SK-N-SH (cell line): ENCODE data around the gene PI4K2A. TPM values are rescaled to one million over a fixed set of nuclear protein-coding genes. Genes with fewer than 3 reads are reported as not detected.

Experiments
- CTCF ChIA-PET: fragments of 300-600, 350-600 bp; formaldehyde crosslinking; extraction: SDS; loops from one replicate; lab custom pipeline; 2021; lab: Yijun Ruan, JAX
- POLR2A ChIA-PET: fragments of 350-600 bp; sonication (Branson Sonifier 250); formaldehyde crosslinking; extraction: SDS; loops from one replicate; lab custom pipeline; 2020; ENCODE audit warnings: antibody characterized with exemption, inconsistent platforms; lab: Yijun Ruan, JAX
- DNase-seq: peaks from one replicate; pipeline ENCODE4 v3.0.0; 2012
- H2AFZ ChIP-seq: fragments of 200-600 bp; sonication (generic); 2 replicates; pipeline ENCODE4 v1.8.1; 2016; ENCODE audit warnings: antibody characterized with exemption, mild to moderate bottlenecking, low read depth
- H3F3A ChIP-seq: fragments of 200-600 bp; sonication (generic); replicated peaks from 2 replicates; pipeline ENCODE3; 2016; ENCODE audit warnings: antibody characterized with exemption, mild to moderate bottlenecking; ENCODE audit not compliant: insufficient read depth
- H3K27ac ChIP-seq, 2 experiments: fragments of 200-500 bp in 1 of 2; fragments of 200-600 bp in 1 of 2; sonication (Bioruptor generic) in 1 of 2; sonication (generic), shearing (Covaris generic) in 1 of 2; 2 replicates each; pipeline versions ENCODE4 v1.5.1 to v1.6.1; 2014 to 2016; ENCODE audit warnings: low read depth in 2 of 2, inconsistent platforms in 1 of 2, low read length in 1 of 2, mild to moderate bottlenecking in 1 of 2, mixed read lengths in 1 of 2
- H3K27me3 ChIP-seq: fragments of 200-600 bp; sonication (generic), shearing (Covaris generic); 2 replicates; pipeline ENCODE4 v1.6.1; 2016; ENCODE audit warnings: mixed run types; ENCODE audit not compliant: insufficient read depth
- H3K36me3 ChIP-seq, 2 experiments: fragments of 200-500 bp in 1 of 2; fragments of 200-600 bp in 1 of 2; sonication (Bioruptor generic) in 1 of 2; sonication (generic) in 1 of 2; replicated peaks in 1 of 2; 2 replicates each; pipeline versions ENCODE3 to v1.5.1; 2014 to 2016; ENCODE audit warnings: low read length in 1 of 2, mild to moderate bottlenecking in 1 of 2; ENCODE audit not compliant: insufficient read depth in 2 of 2, control insufficient read depth in 1 of 2
- H3K4me1 ChIP-seq, 2 experiments: fragments of 200-500 bp in 1 of 2; fragments of 200-600 bp in 1 of 2; sonication (Bioruptor generic) in 1 of 2; sonication (generic), shearing (Covaris generic) in 1 of 2; 2 replicates each; pipeline versions ENCODE4 v1.5.1 to v1.6.1; 2014 to 2016; ENCODE audit warnings: low read depth in 1 of 2, low read length in 1 of 2, mixed run types in 1 of 2; ENCODE audit not compliant: insufficient read depth in 2 of 2, control insufficient read depth in 1 of 2
- H3K4me2 ChIP-seq: fragments of 200-600 bp; sonication (generic), shearing (Covaris generic); 2 replicates; pipeline ENCODE4 v1.6.1; 2017; ENCODE audit warnings: mixed run types
- H3K4me3 ChIP-seq, 2 experiments: fragments of 200-500 bp in 1 of 2; fragments of 200-600 bp in 1 of 2; sonication (Bioruptor generic) in 1 of 2; sonication (generic), shearing (Covaris generic) in 1 of 2; 2 replicates each; pipeline versions ENCODE4 v1.5.1 to v1.8.1; 2014 to 2016; ENCODE audit warnings: low read depth in 2 of 2, inconsistent platforms in 1 of 2, low read length in 1 of 2, mild to moderate bottlenecking in 1 of 2, mixed read lengths in 1 of 2, moderate library complexity in 1 of 2
- H3K79me2 ChIP-seq: fragments of 200-600 bp; sonication (generic); 2 replicates; pipeline ENCODE4 v1.8.1; 2017; ENCODE audit warnings: mild to moderate bottlenecking; ENCODE audit not compliant: insufficient read depth
- H3K9ac ChIP-seq: fragments of 200-600 bp; sonication (generic); 2 replicates; pipeline ENCODE4 v1.6.1; 2017; ENCODE audit warnings: mixed run types
- H3K9me2 ChIP-seq: fragments of 200-600 bp; sonication (generic); 2 replicates; pipeline ENCODE4 v1.6.1; 2017; ENCODE audit warnings: mixed run types
- H3K9me3 ChIP-seq: fragments of 200-600 bp; sonication (generic); 2 replicates; pipeline ENCODE4 v1.6.1; 2017; ENCODE audit warnings: mixed run types, mild to moderate bottlenecking, moderate library complexity
- H4K20me1 ChIP-seq: fragments of 200-600 bp; sonication (generic); 2 replicates; pipeline ENCODE4 v1.6.1; 2017; ENCODE audit warnings: mild to moderate bottlenecking, mixed run types; ENCODE audit not compliant: insufficient read depth
- CHD2 ChIP-seq: fragments of 150-350 bp; IDR thresholded peaks from 2 replicates; pipeline ENCODE4 v1.6.1; 2018; ENCODE audit warnings: low read length; ENCODE audit not compliant: partially characterized antibody
- FOSL2 ChIP-seq: IDR thresholded peaks from 2 replicates; pipeline ENCODE4 v1.4.0; 2012; ENCODE audit warnings: low read depth, mild to moderate bottlenecking, moderate library complexity, borderline replicate concordance
- RAD21 ChIP-seq: IDR thresholded peaks from 2 replicates; pipeline ENCODE4 v1.6.1; 2012; ENCODE audit warnings: mild to moderate bottlenecking, low read length
- SIN3A ChIP-seq: IDR thresholded peaks from 2 replicates; pipeline ENCODE4 v1.6.1; 2012; ENCODE audit warnings: low read depth, mild to moderate bottlenecking, low read length, moderate library complexity, borderline replicate concordance
- TEAD4 ChIP-seq: IDR thresholded peaks from 2 replicates; pipeline ENCODE4 v1.4.0; 2012; ENCODE audit warnings: mild to moderate bottlenecking, borderline replicate concordance; ENCODE audit not compliant: insufficient read depth
- WGBS: methylation state at CpG from one replicate; pipeline ENCODE4 v1.1.6; 2017; ENCODE audit warnings: low lambda C conversion rate; 5-methylcytosine and 5-hydroxymethylcytosine counted together
- polyA plus RNA-seq, 3 experiments: library from polyadenylated mRNA; depleted of rRNA; stranded (reverse); fragments of >200 nt; gene quantifications; 2 replicates each; pipeline ENCODE4 v1.2.3, GENCODE V29; 2012
- TF ChIP-seq, protein P1 (sequence below): IDR thresholded peaks from 2 replicates; pipeline ENCODE4 v1.4.0; 2012; ENCODE audit warnings: low read depth
- TF ChIP-seq, protein P2 (sequence below): IDR thresholded peaks from 2 replicates; pipeline ENCODE4; 2012
- TF ChIP-seq, protein P3 (sequence below): fragments of 200-600 bp; sonication (generic); IDR thresholded peaks from 2 replicates; pipeline ENCODE4 v1.6.1; 2017; ENCODE audit warnings: antibody characterized with exemption, mild to moderate bottlenecking, moderate library complexity

PI4K2A gene
- polyA plus RNA-seq, 1 of the 3 experiments (the other 2 are of a cell fraction) = 23.8 TPM

DNA sequence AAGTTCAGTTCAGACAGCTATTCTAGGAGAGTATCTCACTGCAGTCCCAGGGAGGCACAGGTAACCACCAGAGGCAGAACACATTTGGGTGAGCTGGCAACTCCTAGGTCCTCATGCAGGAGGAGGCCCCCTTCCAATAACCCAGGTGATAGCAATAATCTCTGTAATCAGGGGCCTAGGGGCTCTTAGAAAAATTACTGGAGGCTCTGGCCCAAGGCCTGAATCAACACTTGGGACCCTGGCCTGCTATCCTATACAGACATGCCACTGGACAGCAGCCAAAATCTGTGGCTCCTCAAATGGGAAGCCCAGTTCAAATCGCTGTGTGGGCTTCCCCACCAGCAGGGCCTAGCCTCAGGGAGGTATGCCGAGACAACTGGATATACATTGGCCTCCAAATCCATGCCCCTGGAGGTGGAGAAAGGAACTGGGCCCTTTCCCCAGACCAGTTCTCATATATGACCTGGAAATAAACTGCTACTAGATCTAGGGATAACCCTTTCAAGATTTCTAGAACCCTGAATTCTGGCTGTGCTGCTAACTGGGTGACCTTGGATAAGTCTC, 45.0 kb downstream of the PI4K2A start:
- Histone ChIP-seq H3K9ac (peak overlapping the region; percentile 82; the same call in 1 of the 2 replicates), H3K9me3 (no peaks in the 10 kb centered on the region)
- POLR2A ChIA-PET = interaction anchor here (2.7 kb wide), 1 partner anchor 28 kb away, joined by 21 read pairs; the partner anchor contains the start of gene MARVELD1

DNA sequence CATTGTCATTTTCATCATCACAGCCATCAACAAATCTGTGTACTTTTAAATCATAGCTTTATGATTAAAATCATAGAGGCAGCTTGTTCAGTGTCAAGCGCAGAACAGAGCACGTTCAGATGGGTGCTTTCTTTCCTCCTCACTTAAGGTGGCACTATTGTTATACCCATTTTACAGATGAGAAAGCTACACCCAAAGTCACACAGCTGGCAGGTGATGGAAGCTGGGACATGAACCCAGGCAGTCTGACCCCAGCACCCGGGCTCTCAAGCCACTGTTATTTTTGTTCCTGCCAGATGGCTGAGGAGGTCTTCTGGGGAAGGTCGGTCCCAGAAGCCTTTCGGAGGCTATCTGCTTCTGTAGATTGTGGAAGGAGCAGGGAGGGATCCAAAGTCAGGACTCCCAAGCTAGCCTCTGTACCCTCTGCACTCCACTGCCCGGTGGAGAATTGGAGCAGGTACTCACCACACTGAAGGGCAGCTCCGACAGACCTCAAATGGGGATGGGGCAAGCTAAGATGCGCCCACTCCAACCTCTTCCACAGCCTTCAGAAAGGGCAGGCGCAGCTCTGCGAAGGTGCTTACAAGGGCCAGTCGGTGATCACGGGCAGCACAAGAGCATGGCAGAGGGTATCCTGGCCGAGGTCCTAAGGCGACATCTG, 46.0 kb downstream of the PI4K2A start:
- ChIA-PET CTCF (interaction anchor here (0.7 to 8.1 kb wide), 16 partner anchors 9 to 183 kb away, joined by 3 to 60 read pairs (median 4); partner anchors contain the start of genes ANKRD2 and ZFYVE27), POLR2A (interaction anchor here (0.8 to 2.7 kb wide), 6 partner anchors 11 to 61 kb away, joined by 3 to 21 read pairs (median 4); partner anchors contain the start of genes MARVELD1 and PI4K2A)
- TF ChIP-seq CHD2 (no peak), RAD21 (no peak), SIN3A (0 out of 2 replicates have a peak, but pooled peaks have one; percentile 6)
- TF ChIP-seq, protein P1, sequence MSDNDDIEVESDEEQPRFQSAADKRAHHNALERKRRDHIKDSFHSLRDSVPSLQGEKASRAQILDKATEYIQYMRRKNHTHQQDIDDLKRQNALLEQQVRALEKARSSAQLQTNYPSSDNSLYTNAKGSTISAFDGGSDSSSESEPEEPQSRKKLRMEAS = no peak
- no peaks in the 10 kb centered on the region for H3K27me3 ChIP-seq
- 21% methylated on average over 9 of the region's 14 CpGs for WGBS
- H3K36me3 ChIP-seq = no peaks in the 10 kb centered on the region
- H3K4me2 ChIP-seq = peak overlapping the region; percentile 97
- H4K20me1 ChIP-seq = no peaks in the 10 kb centered on the region
- no peak for DNase-seq
- H3K27ac ChIP-seq = peak overlapping the region; percentile 65 to 69; a peak in 2 of 4 replicates
- peak overlapping the region; percentile 71; the same call in 1 of the 2 replicates for H2AFZ ChIP-seq
- H3F3A ChIP-seq = peaks cover 21% of the 10 kb centered on the region
- peak overlapping the region; percentile 76 to 82 for H3K4me3 ChIP-seq
- peak overlapping the region; percentile 82 for H3K9ac ChIP-seq
- H3K9me3 ChIP-seq = no peaks in the 10 kb centered on the region
- H3K79me2 ChIP-seq = peaks cover 15% of the 10 kb centered on the region; the same call in 1 of the 2 replicates
- no peaks in the 10 kb centered on the region for H3K9me2 ChIP-seq
- peaks cover 32 to 33% of the 10 kb centered on the region in 2 experiments; a peak in 3 of 4 replicates for H3K4me1 ChIP-seq

More for the DNA sequence above, 45.0 kb downstream of the PI4K2A start:
- H3K4me3 ChIP-seq = peak overlapping the region in 1 of 2 experiments; percentile 16; a peak in 2 of 4 replicates
- H3K27me3 ChIP-seq = no peaks in the 10 kb centered on the region
- H2AFZ ChIP-seq = no peak overlapping the region
- peaks cover 21% of the 10 kb centered on the region for H3F3A ChIP-seq
- H3K79me2 ChIP-seq = peaks cover 15% of the 10 kb centered on the region; the same call in 1 of the 2 replicates
- no peaks in the 10 kb centered on the region for H3K9me2 ChIP-seq
- peak; percentile 61 for DNase-seq
- WGBS = 38% methylated on average over 2 of the region's 2 CpGs
- no peaks in the 10 kb centered on the region for H4K20me1 ChIP-seq
- TF ChIP-seq, protein P2, sequence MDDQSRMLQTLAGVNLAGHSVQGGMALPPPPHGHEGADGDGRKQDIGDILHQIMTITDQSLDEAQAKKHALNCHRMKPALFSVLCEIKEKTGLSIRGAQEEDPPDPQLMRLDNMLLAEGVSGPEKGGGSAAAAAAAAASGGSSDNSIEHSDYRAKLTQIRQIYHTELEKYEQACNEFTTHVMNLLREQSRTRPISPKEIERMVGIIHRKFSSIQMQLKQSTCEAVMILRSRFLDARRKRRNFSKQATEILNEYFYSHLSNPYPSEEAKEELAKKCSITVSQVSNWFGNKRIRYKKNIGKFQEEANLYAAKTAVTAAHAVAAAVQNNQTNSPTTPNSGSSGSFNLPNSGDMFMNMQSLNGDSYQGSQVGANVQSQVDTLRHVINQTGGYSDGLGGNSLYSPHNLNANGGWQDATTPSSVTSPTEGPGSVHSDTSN = no peak
- TF ChIP-seq, protein P3, sequence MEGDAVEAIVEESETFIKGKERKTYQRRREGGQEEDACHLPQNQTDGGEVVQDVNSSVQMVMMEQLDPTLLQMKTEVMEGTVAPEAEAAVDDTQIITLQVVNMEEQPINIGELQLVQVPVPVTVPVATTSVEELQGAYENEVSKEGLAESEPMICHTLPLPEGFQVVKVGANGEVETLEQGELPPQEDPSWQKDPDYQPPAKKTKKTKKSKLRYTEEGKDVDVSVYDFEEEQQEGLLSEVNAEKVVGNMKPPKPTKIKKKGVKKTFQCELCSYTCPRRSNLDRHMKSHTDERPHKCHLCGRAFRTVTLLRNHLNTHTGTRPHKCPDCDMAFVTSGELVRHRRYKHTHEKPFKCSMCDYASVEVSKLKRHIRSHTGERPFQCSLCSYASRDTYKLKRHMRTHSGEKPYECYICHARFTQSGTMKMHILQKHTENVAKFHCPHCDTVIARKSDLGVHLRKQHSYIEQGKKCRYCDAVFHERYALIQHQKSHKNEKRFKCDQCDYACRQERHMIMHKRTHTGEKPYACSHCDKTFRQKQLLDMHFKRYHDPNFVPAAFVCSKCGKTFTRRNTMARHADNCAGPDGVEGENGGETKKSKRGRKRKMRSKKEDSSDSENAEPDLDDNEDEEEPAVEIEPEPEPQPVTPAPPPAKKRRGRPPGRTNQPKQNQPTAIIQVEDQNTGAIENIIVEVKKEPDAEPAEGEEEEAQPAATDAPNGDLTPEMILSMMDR = peak; percentile 45
- TF ChIP-seq FOSL2 (no peak), TEAD4 (no peak)
- no peaks in the 10 kb centered on the region for H3K36me3 ChIP-seq
- peak overlapping the region; percentile 97 for H3K4me2 ChIP-seq
- peak overlapping the region in 1 of 2 experiments; percentile 11; a peak in 1 of 4 replicates for H3K27ac ChIP-seq
- CTCF ChIA-PET = interaction anchor here (1.0 to 8.1 kb wide), 7 partner anchors 9 to 114 kb away, joined by 3 to 60 read pairs (median 27); no protein-coding TSS in a partner anchor
- H3K4me1 ChIP-seq = peaks cover 32 to 33% of the 10 kb centered on the region in 2 experiments; a peak in 3 of 4 replicates
